K562 (cell line): ENCODE results near the gene PNPLA2. TPM values are rescaled to one million over a fixed set of nuclear protein-coding genes. Genes with fewer than 3 reads are reported as not detected.

Experiments
- ATAC-seq: fragments of 200-7000 bp; cut with Tn5 transposase; 3 replicates; pipeline ENCODE4 v1.9.1; 2020; ENCODE audit warnings: moderate library complexity
- BruUV-seq: library from RNA; stranded (reverse); fragments of 400-500 nt; replicated peaks from 2 replicates; lab custom pipeline; 2021; lab: Mats Ljungman, UMichigan
- CTCF ChIA-PET: fragments of 300-600 bp; formaldehyde crosslinking; extraction: SDS; loops from one replicate; lab custom pipeline; 2021; ENCODE audit warnings: low intra/inter-chr PET ratio; lab: Yijun Ruan, JAX
- POLR2A ChIA-PET: fragments of 300-600, 350-650 bp; sonication (Branson Sonifier 250); formaldehyde crosslinking; extraction: SDS; loops from one replicate; lab custom pipeline; 2021; ENCODE audit warnings: antibody characterized with exemption, inconsistent platforms; lab: Yijun Ruan, JAX
- DNase-seq, 4 experiments: peaks; one replicate each; pipeline versions ENCODE4 v3.0.0 to v3.0.0-alpha.2; 2011 to 2018; ENCODE audit warnings: low spot score in 3 of 4, mixed read lengths in 3 of 4; ENCODE audit errors: extremely low read depth in 1 of 4
- FAIRE-seq: peaks from 2 replicates; lab custom pipeline; 2011; peaks lifted over from hg19 to GRCh38; lab: Jason Lieb, UNC
- H2AFZ ChIP-seq: 2 replicates; pipeline ENCODE4 v1.6.0; 2011; ENCODE audit warnings: low read depth, low read length, control low read depth, inconsistent platforms
- H3K27ac ChIP-seq: fragments of 200-600 bp; 3 replicates; pipeline ENCODE4 v1.8.0; 2011; ENCODE audit warnings: low read depth, mild to moderate bottlenecking, control low read depth, inconsistent platforms, low read length, moderate library complexity, mixed read lengths; ENCODE audit errors: extremely low read depth
- H3K27me3 ChIP-seq, 2 experiments: fragments of 300-600 bp in 1 of 2; 2 replicates in 1 of 2; 3 replicates in 1 of 2; pipeline versions ENCODE4 v1.6.0 to v1.8.0; 2011; ENCODE audit warnings: inconsistent platforms in 2 of 2, low read length in 2 of 2, mild to moderate bottlenecking in 1 of 2, mixed read lengths in 1 of 2, moderate library complexity in 1 of 2; ENCODE audit not compliant: control insufficient read depth in 2 of 2, insufficient read depth in 2 of 2
- H3K36me3 ChIP-seq: fragments of 300-600 bp; 3 replicates; pipeline ENCODE4 v1.8.0; 2011; ENCODE audit warnings: mild to moderate bottlenecking, low read length, inconsistent platforms; ENCODE audit not compliant: control insufficient read depth, insufficient read depth
- H3K4me1 ChIP-seq, 2 experiments: fragments of 200-600 bp in 1 of 2; replicated peaks in 1 of 2; 2 replicates in 1 of 2; 3 replicates in 1 of 2; pipeline versions ENCODE4 v1.5.1 to v1.8.0; 2011; ENCODE audit warnings: inconsistent platforms in 2 of 2, low read length in 2 of 2, mild to moderate bottlenecking in 1 of 2, mixed read lengths in 1 of 2, moderate library complexity in 1 of 2; ENCODE audit not compliant: control insufficient read depth in 2 of 2, insufficient read depth in 2 of 2
- H3K4me2 ChIP-seq: 2 replicates; pipeline ENCODE4 v1.6.1; 2011; ENCODE audit warnings: low read length, control low read depth, inconsistent platforms, mixed read lengths; ENCODE audit not compliant: insufficient read depth
- H3K4me3 ChIP-seq: fragments of 200-600 bp; sonication (generic), shearing (Covaris generic); 2 replicates; pipeline ENCODE4 v1.5.1; 2016; ENCODE audit warnings: control low read depth, inconsistent platforms
- H3K79me2 ChIP-seq: fragments of 200-600 bp; 3 replicates; pipeline ENCODE4 v1.8.0; 2011; ENCODE audit warnings: low read length, inconsistent platforms; ENCODE audit not compliant: control insufficient read depth, insufficient read depth
- H3K9ac ChIP-seq, 2 experiments: 2 replicates each; pipeline versions ENCODE4 v1.6.0 to v1.6.1; 2011; ENCODE audit warnings: low read depth in 2 of 2, low read length in 2 of 2, control low read depth in 1 of 2, inconsistent platforms in 1 of 2, mild to moderate bottlenecking in 1 of 2, mixed read lengths in 1 of 2; ENCODE audit not compliant: insufficient read depth in 1 of 2
- H3K9me1 ChIP-seq: one replicate; pipeline ENCODE4 v1.6.0; 2011; ENCODE audit warnings: inconsistent platforms, mild to moderate bottlenecking, low read length, moderate library complexity; ENCODE audit not compliant: control insufficient read depth, insufficient read depth
- H3K9me3 ChIP-seq: replicated peaks from 2 replicates; pipeline ENCODE4 v1.5.1; 2011; ENCODE audit warnings: low read depth, low read length, inconsistent platforms; ENCODE audit not compliant: control insufficient read depth, insufficient read depth
- H4K20me1 ChIP-seq: replicated peaks from 2 replicates; pipeline ENCODE4 v1.6.1; 2011; ENCODE audit warnings: low read length, inconsistent platforms, mixed read lengths; ENCODE audit not compliant: control insufficient read depth, insufficient read depth
- SREBF2 ChIP-seq: sonication (generic); formaldehyde crosslinking; IDR thresholded peaks from 2 replicates; pipeline ENCODE4 v1.4.0; 2020; ENCODE audit warnings: mild to moderate bottlenecking, missing genetic modification reagents
- WGBS: fragments of 100-300 bp; shearing (Covaris generic); methylation state at CpG from one replicate; pipeline ENCODE4 v1.1.6; 2016; ENCODE audit warnings: low coverage, mixed read lengths; ENCODE audit not compliant: insufficient coverage; ENCODE audit errors: missing lambda C conversion rate; 5-methylcytosine and 5-hydroxymethylcytosine counted together
- in situ Hi-C: fragments of 300-500 bp; cut with MboI; formaldehyde crosslinking; loops from 4 replicates; pipeline ENCODE4 v1.15.0; 2018; ENCODE audit warnings: inconsistent platforms, mixed read lengths
- intact Hi-C: fragments of 100-400 bp; cut with micrococcal nuclease; formaldehyde crosslinking; loops from 2 replicates; pipeline ENCODE4 v1.14.2; 2022
- polyA plus RNA-seq, 8 experiments: library from polyadenylated mRNA; depleted of rRNA in 4 of 8; stranded (reverse) in 5 of 8; unstranded in 3 of 8; fragments of >200 nt; fragmentation: Nextera tagmentation in 2 of 8; fragmentation: Illumina TruSeq in 1 of 8; extraction: Ambion mirVana in 2 of 8; extraction: Trizol in 1 of 8; gene quantifications; 2 replicates each; pipeline versions ENCODE4 v1.2.1 to v1.2.3, GENCODE V29; 2011 to 2014; ENCODE audit warnings: inconsistent platforms in 1 of 8, missing spikeins in 1 of 8
- total RNA-seq, 7 experiments: library from RNA; depleted of rRNA in 6 of 7; stranded (reverse); fragments of >200 nt in 6 of 7; fragmentation: Illumina TruSeq in 2 of 7; extraction: Trizol in 2 of 7; gene quantifications; 2 replicates each; pipeline versions ENCODE4 v1.2.1 to v1.2.3, GENCODE V29; 2011 to 2021; ENCODE audit warnings: low replicate concordance in 1 of 7
- TF ChIP-seq, protein P1 (sequence below): fragments of 250-450 bp; sonication (Bioruptor Pico); IDR thresholded peaks from 2 replicates; pipeline ENCODE4 v1.4.0; 2020; ENCODE audit warnings: mild to moderate bottlenecking, moderate library complexity, borderline replicate concordance
- TF ChIP-seq, protein P2 (sequence below): fragments of 450-650 bp; IDR thresholded peaks from 2 replicates; pipeline ENCODE4 v1.7.0; 2016; ENCODE audit warnings: borderline replicate concordance

The PNPLA2 gene
- total and polyA plus RNA-seq, 9 of the 15 experiments (the other 6 are each of a cell fraction or from before 2014, with no cell fraction given): 0.39 to 87.1 (median 8.4) TPM

DNA sequence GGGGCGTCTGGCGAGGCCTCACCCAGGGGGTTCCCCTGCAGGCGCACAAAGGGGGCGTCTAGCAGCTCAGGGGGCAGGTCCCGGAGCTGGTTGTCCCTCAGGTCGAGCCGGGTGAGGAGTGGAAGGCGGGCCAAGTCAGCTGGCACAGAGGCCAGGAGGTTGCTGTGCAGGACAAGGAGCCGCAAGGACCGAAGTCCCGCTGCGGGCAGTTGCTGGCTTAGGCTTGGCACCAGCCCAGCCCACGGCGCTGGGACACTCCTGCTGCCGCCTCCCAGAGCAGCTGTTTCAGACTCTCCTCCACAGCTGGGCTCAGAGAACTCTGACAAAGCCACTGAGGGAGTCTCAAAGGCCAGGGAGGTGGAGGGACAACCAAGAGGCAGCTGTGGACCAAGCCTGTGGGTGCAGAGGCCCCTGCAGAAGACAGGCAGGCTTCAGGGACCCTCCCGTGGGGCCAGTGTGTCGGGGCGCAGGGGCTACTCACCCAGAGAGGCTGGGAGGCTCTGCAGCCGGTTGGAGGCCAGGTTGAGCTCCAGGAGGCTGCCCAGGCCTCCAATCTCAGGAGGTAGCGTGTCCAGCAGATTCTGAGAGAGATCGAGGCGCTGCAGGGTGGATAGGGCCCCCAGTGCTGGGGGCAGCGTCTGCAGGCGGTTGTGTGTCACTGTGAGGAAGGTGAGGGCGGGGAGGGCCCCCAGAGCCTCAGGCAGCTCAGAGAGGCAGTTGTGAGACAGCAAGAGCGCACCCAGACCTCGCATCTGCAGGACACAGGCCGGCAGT, 15.8 kb upstream of the PNPLA2 start:
- Histone ChIP-seq H3K9me3 (no peaks in the 10 kb centered on the region), H3K4me3 (no peak overlapping the region), H3K27me3 (no peaks in the 10 kb centered on the region), H3K79me2 (peaks cover 22% of the 10 kb centered on the region), H3K36me3 (peaks cover 38% of the 10 kb centered on the region; the same call in 1 of the 3 replicates), H3K27ac (no peak overlapping the region), H2AFZ (no peak overlapping the region), H3K9ac (peak overlapping the region in 1 of 2 experiments; percentile 97; a peak in 2 of 4 replicates), H3K4me2 (no peak overlapping the region), H3K9me1 (no peaks in the 10 kb centered on the region), H4K20me1 (no peaks in the 10 kb centered on the region), H3K4me1 (peaks cover 10 to 93% of the 10 kb centered on the region in 2 experiments; a peak in 4 of 5 replicates)
- WGBS: 91% methylated on average over 21 of the region's 28 CpGs
- POLR2A ChIA-PET: interaction anchor here (0.6 to 1.1 kb wide), 4 partner anchors 24 to 111 kb away, joined by 3 to 4 read pairs (median 4); no protein-coding TSS in a partner anchor
- in situ Hi-C loops: no loop called here
- TF ChIP-seq, protein P1, sequence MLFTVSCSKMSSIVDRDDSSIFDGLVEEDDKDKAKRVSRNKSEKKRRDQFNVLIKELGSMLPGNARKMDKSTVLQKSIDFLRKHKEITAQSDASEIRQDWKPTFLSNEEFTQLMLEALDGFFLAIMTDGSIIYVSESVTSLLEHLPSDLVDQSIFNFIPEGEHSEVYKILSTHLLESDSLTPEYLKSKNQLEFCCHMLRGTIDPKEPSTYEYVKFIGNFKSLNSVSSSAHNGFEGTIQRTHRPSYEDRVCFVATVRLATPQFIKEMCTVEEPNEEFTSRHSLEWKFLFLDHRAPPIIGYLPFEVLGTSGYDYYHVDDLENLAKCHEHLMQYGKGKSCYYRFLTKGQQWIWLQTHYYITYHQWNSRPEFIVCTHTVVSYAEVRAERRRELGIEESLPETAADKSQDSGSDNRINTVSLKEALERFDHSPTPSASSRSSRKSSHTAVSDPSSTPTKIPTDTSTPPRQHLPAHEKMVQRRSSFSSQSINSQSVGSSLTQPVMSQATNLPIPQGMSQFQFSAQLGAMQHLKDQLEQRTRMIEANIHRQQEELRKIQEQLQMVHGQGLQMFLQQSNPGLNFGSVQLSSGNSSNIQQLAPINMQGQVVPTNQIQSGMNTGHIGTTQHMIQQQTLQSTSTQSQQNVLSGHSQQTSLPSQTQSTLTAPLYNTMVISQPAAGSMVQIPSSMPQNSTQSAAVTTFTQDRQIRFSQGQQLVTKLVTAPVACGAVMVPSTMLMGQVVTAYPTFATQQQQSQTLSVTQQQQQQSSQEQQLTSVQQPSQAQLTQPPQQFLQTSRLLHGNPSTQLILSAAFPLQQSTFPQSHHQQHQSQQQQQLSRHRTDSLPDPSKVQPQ (CRISPR knock-in tag): no peak
- no peak for TF ChIP-seq SREBF2
- TF ChIP-seq, protein P2, sequence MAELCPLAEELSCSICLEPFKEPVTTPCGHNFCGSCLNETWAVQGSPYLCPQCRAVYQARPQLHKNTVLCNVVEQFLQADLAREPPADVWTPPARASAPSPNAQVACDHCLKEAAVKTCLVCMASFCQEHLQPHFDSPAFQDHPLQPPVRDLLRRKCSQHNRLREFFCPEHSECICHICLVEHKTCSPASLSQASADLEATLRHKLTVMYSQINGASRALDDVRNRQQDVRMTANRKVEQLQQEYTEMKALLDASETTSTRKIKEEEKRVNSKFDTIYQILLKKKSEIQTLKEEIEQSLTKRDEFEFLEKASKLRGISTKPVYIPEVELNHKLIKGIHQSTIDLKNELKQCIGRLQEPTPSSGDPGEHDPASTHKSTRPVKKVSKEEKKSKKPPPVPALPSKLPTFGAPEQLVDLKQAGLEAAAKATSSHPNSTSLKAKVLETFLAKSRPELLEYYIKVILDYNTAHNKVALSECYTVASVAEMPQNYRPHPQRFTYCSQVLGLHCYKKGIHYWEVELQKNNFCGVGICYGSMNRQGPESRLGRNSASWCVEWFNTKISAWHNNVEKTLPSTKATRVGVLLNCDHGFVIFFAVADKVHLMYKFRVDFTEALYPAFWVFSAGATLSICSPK: no peak
- intact Hi-C loops: no loop called here
- DNase-seq (no peak), ATAC-seq (no peak), FAIRE-seq (no peak)
- CTCF ChIA-PET: no interaction called here
- no TSS peak for BruUV-seq
